Thyroid gland (tissue), 4 donors: Measurements from ENCODE around the gene SLC25A19. TPM values are rescaled to one million over a fixed set of nuclear protein-coding genes. Genes with fewer than 3 reads are reported as not detected.

ENCODE experiments used
- DNase-seq, 2 donors: peaks; one replicate each; pipeline ENCODE4 v3.0.0-alpha.2; 2019
- H3K27ac ChIP-seq, 3 donors: fragments of 200-600 bp; sonication (generic); 1 replicate in 2 of 3; 2 replicates in 1 of 3; pipeline ENCODE4 v1.5.1; 2016 to 2019; ENCODE audit warnings: mild to moderate bottlenecking in 1 of 3, moderate library complexity in 1 of 3
- H3K27me3 ChIP-seq: fragments of 200-600 bp; sonication (generic); one replicate; pipeline ENCODE4 v1.5.1; 2019
- H3K36me3 ChIP-seq, 2 donors: fragments of 200-600 bp; sonication (generic); one replicate each; pipeline ENCODE4 v1.5.1; 2016 to 2019
- H3K4me1 ChIP-seq, 2 donors: fragments of 200-600 bp; sonication (generic); one replicate each; pipeline ENCODE4 v1.5.1; 2017 to 2019
- H3K4me3 ChIP-seq, 3 donors: fragments of 200-600 bp; sonication (generic); replicated peaks in 1 of 3; 1 replicate in 2 of 3; 2 replicates in 1 of 3; pipeline ENCODE4 v1.5.1; 2016; ENCODE audit warnings: mild to moderate bottlenecking in 1 of 3
- H3K9me3 ChIP-seq: fragments of 200-600 bp; sonication (generic); one replicate; pipeline ENCODE4 v1.5.1; 2017
- CTCF ChIP-seq, 6 experiments: fragments of 200-600 bp in 3 of 6; fragments of 450-650 bp in 3 of 6; sonication (generic) in 3 of 6; IDR thresholded peaks; one replicate each; pipeline ENCODE4 v1.5.1; 2016 to 2019; ENCODE audit warnings: antibody characterized with exemption in 6 of 6, mild to moderate bottlenecking in 2 of 6, inconsistent platforms in 1 of 6, moderate library complexity in 1 of 6
- POLR2A ChIP-seq, 2 donors: fragments of 450-650 bp; IDR thresholded peaks; one replicate each; pipeline ENCODE4 v1.6.1; 2017; ENCODE audit warnings: antibody characterized with exemption in 2 of 2, mild to moderate bottlenecking in 2 of 2, moderate library complexity in 1 of 2
- WGBS, 2 donors: methylation state at CpG; one replicate each; pipeline ENCODE4 v1.1.5; 2017; 5-methylcytosine and 5-hydroxymethylcytosine counted together
- intact Hi-C: fragments of 100-400 bp; cut with DNase I; formaldehyde crosslinking; loops from one replicate; pipeline ENCODE4 v1.15.1; 2023
- total RNA-seq, 4 donors: library from RNA; depleted of rRNA; stranded (reverse); fragments of >200 nt; gene quantifications; one replicate each; pipeline ENCODE4 v1.2.3, GENCODE V29; 2016

The SLC25A19 gene
- total RNA-seq, 4 donors from 2014 or later, result 2.1 to 14.3 (median 12.7) TPM

- no peaks in the 10 kb centered on the region for H3K27me3 ChIP-seq
- TF ChIP-seq CTCF (IDR thresholded peaks at IDR 0.05) (no peak), POLR2A (IDR thresholded peaks at IDR 0.05) (no peak)
- peaks cover 81% of the 10 kb centered on the region in 2 donors for H3K36me3 ChIP-seq
- H3K9me3 ChIP-seq, result no peaks in the 10 kb centered on the region
- 80 to 95% methylated on average over 1 to 9 of the region's 11 CpGs for WGBS, 2 donors
- H3K4me1 ChIP-seq, result no peaks in the 10 kb centered on the region
- intact Hi-C loops, result no loop called here
- no peak overlapping the region for H3K27ac ChIP-seq
- H3K4me3 ChIP-seq, result no peak overlapping the region
- no peak for DNase-seq
Observed at GRCh38 chr17:75238020-75238580, 51.1 kb downstream of the SLC25A19 start.

- no peak overlapping the region for H3K4me3 ChIP-seq
- WGBS, 2 donors, result 61 to 85% methylated on average over 6 to 8 of the region's 12 CpGs
Observed at GRCh38 chr17:75237100-75238014, 51.9 kb downstream of the SLC25A19 start.

GRCh38 chr17:75232786-75233185 lies 56.4 kb downstream of the SLC25A19 start:
- no peak overlapping the region for H3K27ac ChIP-seq
- 96 to 97% methylated on average over 13 of the region's 13 CpGs for WGBS, 2 donors
- intact Hi-C loops, result no loop called here
- no peak for DNase-seq
- H3K27me3 ChIP-seq, result no peaks in the 10 kb centered on the region
- no peak for TF ChIP-seq CTCF (IDR thresholded peaks at IDR 0.05)
- no peak for TF ChIP-seq POLR2A (IDR thresholded peaks at IDR 0.05)
- H3K4me3 ChIP-seq, result no peak overlapping the region
- H3K4me1 ChIP-seq, result no peaks in the 10 kb centered on the region
- H3K36me3 ChIP-seq, result peaks cover 63 to 64% of the 10 kb centered on the region in 2 donors
- H3K9me3 ChIP-seq, result no peaks in the 10 kb centered on the region

More at GRCh38 chr17:75237100-75238014, 51.9 kb downstream of the SLC25A19 start:
- Histone ChIP-seq H3K9me3 (no peaks in the 10 kb centered on the region), H3K36me3 (peaks cover 81% of the 10 kb centered on the region in 2 donors), H3K27ac (no peak overlapping the region), H3K27me3 (no peaks in the 10 kb centered on the region), H3K4me1 (no peaks in the 10 kb centered on the region)
- TF ChIP-seq POLR2A (IDR thresholded peaks at IDR 0.05), result no peak
- no peak for DNase-seq
- intact Hi-C loops, result no loop called here

GRCh38 chr17:75231741-75232464 lies 57.3 kb downstream of the SLC25A19 start:
- 91 to 99% methylated on average over 11 to 13 of the region's 18 CpGs for WGBS, 2 donors
- Histone ChIP-seq H3K27me3 (no peaks in the 10 kb centered on the region), H3K9me3 (no peaks in the 10 kb centered on the region), H3K4me3 (no peak overlapping the region), H3K36me3 (peaks cover 54 to 55% of the 10 kb centered on the region in 2 donors), H3K27ac (no peak overlapping the region), H3K4me1 (no peaks in the 10 kb centered on the region)
- intact Hi-C loops, result no loop called here
- DNase-seq, result no peak
- TF ChIP-seq CTCF (IDR thresholded peaks at IDR 0.05), result no peak

GRCh38 chr17:75231071-75231470 lies 58.2 kb downstream of the SLC25A19 start:
- DNase-seq, result no peak
- Histone ChIP-seq H3K9me3 (no peaks in the 10 kb centered on the region), H3K27me3 (no peaks in the 10 kb centered on the region), H3K36me3 (peaks cover 56 to 57% of the 10 kb centered on the region in 2 donors), H3K27ac (no peak overlapping the region), H3K4me1 (no peaks in the 10 kb centered on the region), H3K4me3 (no peak overlapping the region)
- intact Hi-C loops, result no loop called here
- 93 to 98% methylated on average over 7 to 8 of the region's 8 CpGs for WGBS, 2 donors
- TF ChIP-seq CTCF (IDR thresholded peaks at IDR 0.05), result no peak
- TF ChIP-seq POLR2A (IDR thresholded peaks at IDR 0.05), result no peak
